Measurements from ENCODE around the gene MRNIP.

MRNIP gene

DNA sequence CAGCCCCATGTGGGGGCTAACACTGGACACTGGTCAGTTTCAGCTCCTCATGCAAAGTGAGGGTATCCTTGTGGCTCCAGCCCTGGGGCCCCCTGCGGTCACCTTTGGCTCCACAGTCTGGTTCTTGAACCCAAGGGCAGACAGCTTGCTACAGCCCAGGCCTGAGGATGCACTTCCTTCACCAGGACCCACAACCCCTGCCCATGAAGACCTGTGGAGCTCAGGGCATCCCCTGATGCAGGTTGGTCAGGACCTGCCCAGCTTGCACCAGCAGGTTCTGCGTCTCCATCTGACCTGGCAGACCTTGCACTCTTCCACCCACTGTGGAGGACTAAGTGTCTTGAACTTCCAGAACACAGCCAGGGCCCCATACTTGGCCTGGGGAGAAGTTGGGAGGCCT lies 3.7 kb upstream of the MRNIP start:
- Histone ChIP-seq H3K4me1 (ENCODE audit: insufficient read depth, low read length, severe bottlenecking) (peaks cover 24% of the 10 kb centered on the region), H3K4me3 (ENCODE audit: low read depth, low read length, poor library complexity, severe bottlenecking) (no peak overlapping the region), H2AFZ (ENCODE audit: low read length) (no peak overlapping the region), H3K9ac (ENCODE audit: low read length) (no peak overlapping the region), H3K79me2 (ENCODE audit: insufficient read depth, low read length) (no peaks in the 10 kb centered on the region), H3K36me3 (ENCODE audit: insufficient read depth, low read length) (peaks cover 46% of the 10 kb centered on the region), H3K9me3 (ENCODE audit: low read length) (no peaks in the 10 kb centered on the region), H3K9me2 (ENCODE audit: low read depth, low read length) (no peaks in the 10 kb centered on the region), H3F3A (ENCODE audit: insufficient read depth, low read length) (peaks cover 3% of the 10 kb centered on the region; the same call in 1 of the 2 replicates), H4K20me1 (ENCODE audit: insufficient read depth, low read length) (no peaks in the 10 kb centered on the region), H3K4me2 (ENCODE audit: low read length) (no peak overlapping the region), H3K27me3 (ENCODE audit: insufficient read depth, low read length) (no peaks in the 10 kb centered on the region), H3K27ac (ENCODE audit: low read depth, low read length, poor library complexity, severe bottlenecking) (no peak overlapping the region)
- TF ChIP-seq, protein P1, sequence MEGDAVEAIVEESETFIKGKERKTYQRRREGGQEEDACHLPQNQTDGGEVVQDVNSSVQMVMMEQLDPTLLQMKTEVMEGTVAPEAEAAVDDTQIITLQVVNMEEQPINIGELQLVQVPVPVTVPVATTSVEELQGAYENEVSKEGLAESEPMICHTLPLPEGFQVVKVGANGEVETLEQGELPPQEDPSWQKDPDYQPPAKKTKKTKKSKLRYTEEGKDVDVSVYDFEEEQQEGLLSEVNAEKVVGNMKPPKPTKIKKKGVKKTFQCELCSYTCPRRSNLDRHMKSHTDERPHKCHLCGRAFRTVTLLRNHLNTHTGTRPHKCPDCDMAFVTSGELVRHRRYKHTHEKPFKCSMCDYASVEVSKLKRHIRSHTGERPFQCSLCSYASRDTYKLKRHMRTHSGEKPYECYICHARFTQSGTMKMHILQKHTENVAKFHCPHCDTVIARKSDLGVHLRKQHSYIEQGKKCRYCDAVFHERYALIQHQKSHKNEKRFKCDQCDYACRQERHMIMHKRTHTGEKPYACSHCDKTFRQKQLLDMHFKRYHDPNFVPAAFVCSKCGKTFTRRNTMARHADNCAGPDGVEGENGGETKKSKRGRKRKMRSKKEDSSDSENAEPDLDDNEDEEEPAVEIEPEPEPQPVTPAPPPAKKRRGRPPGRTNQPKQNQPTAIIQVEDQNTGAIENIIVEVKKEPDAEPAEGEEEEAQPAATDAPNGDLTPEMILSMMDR (IDR thresholded peaks at IDR 0.05; ENCODE audit: low read length) = no peak
- TF ChIP-seq EZH2 (IDR thresholded peaks at IDR 0.05; ENCODE audit: borderline replicate concordance, low read length) = no peak

DNA sequence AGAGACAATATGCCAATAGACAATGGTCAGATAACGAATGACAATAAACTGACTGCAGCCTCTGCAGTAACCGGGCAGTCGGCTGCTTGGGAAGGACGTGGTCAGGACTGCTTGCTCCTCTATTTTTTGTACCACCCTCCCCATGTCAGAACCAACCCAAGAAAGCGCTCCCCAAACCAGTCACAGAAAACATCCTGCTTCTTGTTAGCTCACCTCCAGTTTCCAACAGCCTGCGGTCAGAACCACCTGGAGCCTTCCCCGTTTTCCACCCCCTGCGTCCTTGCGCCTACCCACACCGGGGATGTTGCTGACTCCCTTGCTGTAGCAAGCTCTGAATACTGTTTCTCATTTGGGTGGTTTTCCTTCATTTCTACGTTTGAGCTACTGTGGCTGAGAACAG lies 1.7 kb upstream of the MRNIP start:
- no peak overlapping the region for H3K4me2 ChIP-seq (ENCODE audit: low read length)
- H3K27ac ChIP-seq (ENCODE audit: low read depth, low read length, poor library complexity, severe bottlenecking) = no peak overlapping the region
- no peaks in the 10 kb centered on the region for H3K9me3 ChIP-seq (ENCODE audit: low read length)
- no peaks in the 10 kb centered on the region for H3K9me2 ChIP-seq (ENCODE audit: low read depth, low read length)
- no peaks in the 10 kb centered on the region for H3K79me2 ChIP-seq (ENCODE audit: insufficient read depth, low read length)
- H3K4me3 ChIP-seq (ENCODE audit: low read depth, low read length, poor library complexity, severe bottlenecking) = no peak overlapping the region
- H3K36me3 ChIP-seq (ENCODE audit: insufficient read depth, low read length) = peaks cover 34% of the 10 kb centered on the region
- TF ChIP-seq EZH2 (IDR thresholded peaks at IDR 0.05; ENCODE audit: borderline replicate concordance, low read length) = no peak
- TF ChIP-seq, protein P1 (IDR thresholded peaks at IDR 0.05; ENCODE audit: low read length) = no peak
- no peak overlapping the region for H2AFZ ChIP-seq (ENCODE audit: low read length)
- peaks cover 21% of the 10 kb centered on the region for H3K4me1 ChIP-seq (ENCODE audit: insufficient read depth, low read length, severe bottlenecking)
- no peaks in the 10 kb centered on the region for H4K20me1 ChIP-seq (ENCODE audit: insufficient read depth, low read length)
- no peaks in the 10 kb centered on the region for H3K27me3 ChIP-seq (ENCODE audit: insufficient read depth, low read length)
- H3K9ac ChIP-seq (ENCODE audit: low read length) = no peak overlapping the region
- peaks cover 3% of the 10 kb centered on the region; the same call in 1 of the 2 replicates for H3F3A ChIP-seq (ENCODE audit: insufficient read depth, low read length)

DNA sequence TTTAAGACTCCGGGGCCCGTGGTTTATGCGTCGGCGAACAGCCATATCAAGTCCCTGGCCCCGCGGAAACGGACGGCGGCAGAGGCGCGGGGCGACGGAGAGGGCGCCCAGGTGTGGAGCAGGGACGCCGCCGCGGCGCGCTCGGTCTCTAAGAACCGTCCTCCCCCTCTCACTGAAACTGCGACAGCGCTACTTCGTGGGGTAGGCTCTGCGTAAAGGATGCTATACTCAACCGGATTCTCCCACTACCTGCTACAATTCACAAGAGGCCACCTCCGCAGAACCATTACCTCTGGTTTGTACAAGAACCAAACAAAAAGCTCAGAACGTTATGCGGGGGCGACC lies 404 bp downstream of the MRNIP start:
- no peak for TF ChIP-seq EZH2 (IDR thresholded peaks at IDR 0.05; ENCODE audit: borderline replicate concordance, low read length)
- TF ChIP-seq, protein P1 (IDR thresholded peaks at IDR 0.05; ENCODE audit: low read length) = no peak
- Histone ChIP-seq H3K4me3 (ENCODE audit: low read depth, low read length, poor library complexity, severe bottlenecking) (peak overlapping the region; percentile 78), H3K9me3 (ENCODE audit: low read length) (no peaks in the 10 kb centered on the region), H3F3A (ENCODE audit: insufficient read depth, low read length) (peaks cover 3% of the 10 kb centered on the region; the same call in 1 of the 2 replicates), H3K4me2 (ENCODE audit: low read length) (peak overlapping the region; percentile 74), H3K36me3 (ENCODE audit: insufficient read depth, low read length) (peaks cover 16% of the 10 kb centered on the region), H3K9ac (ENCODE audit: low read length) (peak overlapping the region; percentile 79), H2AFZ (ENCODE audit: low read length) (no peak overlapping the region), H3K27me3 (ENCODE audit: insufficient read depth, low read length) (no peaks in the 10 kb centered on the region), H3K4me1 (ENCODE audit: insufficient read depth, low read length, severe bottlenecking) (peaks cover 23% of the 10 kb centered on the region), H4K20me1 (ENCODE audit: insufficient read depth, low read length) (no peaks in the 10 kb centered on the region), H3K9me2 (ENCODE audit: low read depth, low read length) (no peaks in the 10 kb centered on the region), H3K79me2 (ENCODE audit: insufficient read depth, low read length) (0 out of 2 replicates have a peak, but pooled peaks cover 3% of the 10 kb centered on the region), H3K27ac (ENCODE audit: low read depth, low read length, poor library complexity, severe bottlenecking) (peak overlapping the region; percentile 22)

All from OCI-LY1 (cell line).